Left lobe of liver (tissue), 2 donors: ENCODE measurements around the gene ATP13A5. TPM values are rescaled to one million over a fixed set of nuclear protein-coding genes. Genes with fewer than 3 reads are reported as not detected.

Experiments
- ATAC-seq: fragments of 200-7000 bp; cut with Tn5 transposase; one replicate; pipeline ENCODE4 v1.9.1; 2020; ENCODE audit warnings: mild to moderate bottlenecking, moderate library complexity
- DNase-seq: peaks from one replicate; pipeline ENCODE4 v3.0.0-alpha.2; 2020; ENCODE audit warnings: low spot score
- total RNA-seq: library from RNA; stranded (reverse); gene quantifications from one replicate; pipeline ENCODE4 v1.2.1, GENCODE V29; 2021
- donor health status: DM: no; HTN: no; CAD: no; lungs with moderate emphysema.
- donor health status: DM: no; HTN: yes; CAD: no.

Gene ATP13A5
- total RNA-seq, 1 donor from 2014 or later = not detected

GRCh38 chr3:193346259-193346658, 32.3 kb downstream of the ATP13A5 start:
- DNase-seq = no peak
- ATAC-seq = no peak

- ATAC-seq = no peak
These were observed 33.1 kb downstream of the ATP13A5 start for GRCh38 chr3:193345431-193345830.

GRCh38 chr3:193344486-193344885, 34.1 kb downstream of the ATP13A5 start:
- ATAC-seq (no peak), DNase-seq (no peak)

More at GRCh38 chr3:193345431-193345830, 33.1 kb downstream of the ATP13A5 start:
- DNase-seq = no peak

- no peak for DNase-seq
- no peak for ATAC-seq
These were observed 34.8 kb downstream of the ATP13A5 start for GRCh38 chr3:193343726-193344222.

GRCh38 chr3:193342551-193342950, 36.0 kb downstream of the ATP13A5 start:
- ATAC-seq (no peak), DNase-seq (no peak)

GRCh38 chr3:193335031-193335430, 43.5 kb downstream of the ATP13A5 start:
- ATAC-seq (no peak), DNase-seq (no peak)

GRCh38 chr3:193333229-193333628, 45.3 kb downstream of the ATP13A5 start:
- no peak for ATAC-seq

GRCh38 chr3:193330555-193331204, 47.9 kb downstream of the ATP13A5 start:
- no peak for DNase-seq
- ATAC-seq = peak; percentile 52

More at GRCh38 chr3:193333229-193333628, 45.3 kb downstream of the ATP13A5 start:
- DNase-seq = no peak

GRCh38 chr3:193317682-193318300, 60.8 kb downstream of the ATP13A5 start:
- ATAC-seq (no peak), DNase-seq (no peak)

- DNase-seq (no peak), ATAC-seq (no peak)
These were observed 64.4 kb downstream of the ATP13A5 start for GRCh38 chr3:193314161-193314560.

GRCh38 chr3:193313061-193313958, 65.2 kb downstream of the ATP13A5 start:
- no peak for ATAC-seq
- DNase-seq = no peak

- no peak for ATAC-seq
- DNase-seq = no peak
These were observed 67.4 kb downstream of the ATP13A5 start for GRCh38 chr3:193310914-193311723.

GRCh38 chr3:193305356-193305755, 73.2 kb downstream of the ATP13A5 start:
- DNase-seq (no peak), ATAC-seq (no peak)

- DNase-seq (no peak), ATAC-seq (no peak)
These were observed 77.1 kb downstream of the ATP13A5 start for GRCh38 chr3:193301433-193301832.

GRCh38 chr3:193297421-193297820, 81.1 kb downstream of the ATP13A5 start:
- DNase-seq (no peak), ATAC-seq (no peak)

GRCh38 chr3:193295985-193296384, 82.6 kb downstream of the ATP13A5 start:
- DNase-seq (no peak), ATAC-seq (no peak)

GRCh38 chr3:193292386-193292785, 86.2 kb downstream of the ATP13A5 start:
- DNase-seq (no peak), ATAC-seq (no peak)

- ATAC-seq (no peak), DNase-seq (no peak)
These were observed 107.3 kb downstream of the ATP13A5 start for GRCh38 chr3:193271101-193271840.

- ATAC-seq (no peak), DNase-seq (no peak)
These were observed 108.1 kb downstream of the ATP13A5 start for GRCh38 chr3:193270451-193270850.
